AG04449 (cell line): Measurements from ENCODE around the gene SLC49A3.

Source experiments
- CTCF ChIA-PET: fragments of 350-600 bp; formaldehyde crosslinking; extraction: SDS; loops from one replicate; lab custom pipeline; 2021; ENCODE audit warnings: antibody characterized with exemption; lab: Yijun Ruan, JAX
- POLR2A ChIA-PET: fragments of 400-600, 350-600 bp; formaldehyde crosslinking; extraction: SDS; loops from one replicate; lab custom pipeline; 2020; ENCODE audit warnings: antibody characterized with exemption, inconsistent platforms; lab: Yijun Ruan, JAX
- DNase-seq: peaks from one replicate; pipeline ENCODE4 v3.0.0-alpha.2; 2010; ENCODE audit warnings: low read depth, low spot score
- H3K4me3 ChIP-seq: 2 replicates; pipeline ENCODE4 v1.5.1; 2011; ENCODE audit warnings: low read depth, mild to moderate bottlenecking, control low read depth, low read length
- CTCF ChIP-seq: IDR thresholded peaks from one replicate; pipeline ENCODE4 v1.5.1; 2011; ENCODE audit warnings: mild to moderate bottlenecking, moderate library complexity, low read length, control low read depth, inconsistent platforms; ENCODE audit not compliant: insufficient read depth; ENCODE audit errors: missing control alignments

SLC49A3 gene

GRCh38 chr4:667545-667925 lies 21.4 kb downstream of the SLC49A3 start:
- TF ChIP-seq CTCF, result no peak
- POLR2A ChIA-PET, result no interaction called here
- DNase-seq, result no peak
- H3K4me3 ChIP-seq, result no peak overlapping the region
- CTCF ChIA-PET, result no interaction called here

GRCh38 chr4:666822-667544 lies 22.0 kb downstream of the SLC49A3 start:
- DNase-seq, result no peak
- TF ChIP-seq CTCF, result no peak
- H3K4me3 ChIP-seq, result no peak overlapping the region
- CTCF ChIA-PET, result no interaction called here
- POLR2A ChIA-PET, result no interaction called here

- POLR2A ChIA-PET, result no interaction called here
Observed at GRCh38 chr4:666436-666810, 22.5 kb downstream of the SLC49A3 start.

GRCh38 chr4:665751-666435 lies 23.1 kb downstream of the SLC49A3 start:
- no peak overlapping the region for H3K4me3 ChIP-seq
- POLR2A ChIA-PET, result no interaction called here
- no peak for DNase-seq
- CTCF ChIA-PET, result interaction anchor here (2.2 kb wide), 1 partner anchor 9 kb away, joined by 13 read pairs; the partner anchor contains the start of genes ATP5ME and MYL5
- no peak for TF ChIP-seq CTCF

More at GRCh38 chr4:666436-666810, 22.5 kb downstream of the SLC49A3 start:
- no peak for TF ChIP-seq CTCF
- CTCF ChIA-PET, result no interaction called here
- no peak for DNase-seq
- no peak overlapping the region for H3K4me3 ChIP-seq

- ChIA-PET CTCF (interaction anchor here (2.2 kb wide), 1 partner anchor 9 kb away, joined by 13 read pairs; the partner anchor contains the start of genes ATP5ME and MYL5), POLR2A (no interaction called here)
- no peak for DNase-seq
- no peak overlapping the region for H3K4me3 ChIP-seq
- TF ChIP-seq CTCF, result no peak
Observed at GRCh38 chr4:665381-665750, 23.6 kb downstream of the SLC49A3 start.

GRCh38 chr4:664713-665231 lies 24.2 kb downstream of the SLC49A3 start:
- no peak for TF ChIP-seq CTCF
- CTCF ChIA-PET, result interaction anchor here (2.2 kb wide), 1 partner anchor 10 kb away, joined by 13 read pairs; the partner anchor contains the start of genes ATP5ME and MYL5
- no peak overlapping the region for H3K4me3 ChIP-seq
- no peak for DNase-seq
- POLR2A ChIA-PET, result no interaction called here
